Measurements from ENCODE around the gene NIM1K. TPM values are rescaled to one million over a fixed set of nuclear protein-coding genes. Genes with fewer than 3 reads are reported as not detected.
A peak's percentile ranks its signal among the peaks of the same experiment; 100 is the strongest.

NIM1K gene
- total and polyA plus RNA-seq, 10 of the 15 experiments (the other 5 are each of a cell fraction or from before 2014, with no cell fraction given) = 0.27 to 1.7 (median 0.66) TPM

DNA sequence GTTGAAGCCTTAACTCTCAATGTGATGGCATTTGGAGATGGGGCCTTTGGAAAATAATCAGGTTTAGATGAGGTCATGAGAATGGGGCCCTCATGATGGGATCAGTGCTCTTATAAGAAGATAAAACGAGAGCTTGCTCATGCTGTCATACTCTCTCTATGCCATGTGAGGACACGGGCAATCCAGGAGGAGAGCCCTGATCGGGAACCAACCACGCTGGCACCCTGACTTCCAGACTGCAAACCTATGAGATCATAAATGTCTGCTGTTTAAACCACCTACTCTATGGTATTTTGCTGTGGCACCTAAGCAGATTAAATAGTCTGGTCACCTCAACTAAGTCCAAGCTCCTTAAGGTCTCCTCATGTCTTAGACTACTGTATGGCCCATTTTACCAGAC, 111.2 kb downstream of the NIM1K start:
- ChIA-PET RAD21 (ENCODE audit: unreplicated experiment) (interaction anchor here (0.5 to 2.2 kb wide), 6 partner anchors 10 to 252 kb away, joined by 3 to 8 read pairs (median 3); partner anchors contain the start of genes HMGCS1 and TMEM267), SMC1A (ENCODE audit: uncharacterized antibody, unreplicated experiment) (interaction anchor here (1.0 to 3.4 kb wide), 12 partner anchors 8 to 197 kb away, joined by 3 to 11 read pairs (median 4); partner anchors contain the start of genes HMGCS1, TMEM267 and ZNF131), CTCF (interaction anchor here (0.8 to 3.6 kb wide), 4 partner anchors 9 to 197 kb away, joined by 4 to 23 read pairs (median 5); partner anchors contain the start of gene HMGCS1), POLR2A (interaction anchor here (1.0 to 4.5 kb wide), 3 partner anchors 10 to 182 kb away, joined by 3 to 17 read pairs (median 3); partner anchors contain the start of gene HMGCS1)
- Histone ChIP-seq H3K36me3 (ENCODE audit: control insufficient read depth in 2 of 2, insufficient read depth in 2 of 2, low read length in 1 of 2) (peaks cover 3 to 11% of the 10 kb centered on the region in 2 experiments; a peak in 3 of 4 replicates), H3K4me3 (no peak overlapping the region), H2AFZ (ENCODE audit: control insufficient read depth, low read depth, low read length) (no peak overlapping the region), H3K79me2 (ENCODE audit: control insufficient read depth, insufficient read depth, low read length) (peaks cover 89% of the 10 kb centered on the region), H3K4me2 (ENCODE audit: control insufficient read depth, insufficient read depth) (no peak overlapping the region), H3K27me3 (replicated peaks in 1 of 2; ENCODE audit: control insufficient read depth in 2 of 2, insufficient read depth in 2 of 2, low read length in 1 of 2) (no peaks in the 10 kb centered on the region), H3K4me1 (ENCODE audit: control insufficient read depth, insufficient read depth, low read length) (peaks cover 4% of the 10 kb centered on the region; the same call in 1 of the 2 replicates), H3K9me3 (replicated peaks; ENCODE audit: control insufficient read depth, insufficient read depth, low read length) (no peaks in the 10 kb centered on the region), H3K27ac (ENCODE audit: control insufficient read depth, insufficient read depth) (no peak overlapping the region), H3K9ac (ENCODE audit: control insufficient read depth, insufficient read depth, low read length) (no peak overlapping the region), H4K20me1 (ENCODE audit: control insufficient read depth, insufficient read depth) (peaks cover 4% of the 10 kb centered on the region; the same call in 1 of the 2 replicates)
- FAIRE-seq (no peak), DNase-seq (ENCODE audit: low read depth, low spot score) (no peak), ATAC-seq (no peak)
- in situ Hi-C loops (cut with MboI) (no loop called here), intact Hi-C loops (cut with micrococcal nuclease; ENCODE audit: unreplicated experiment) (loop anchor here (10.0 kb wide), 1 partner anchor 398 kb away; no protein-coding TSS in a partner anchor)
- BruUV-seq (replicated peaks) = no TSS peak
- WGBS (ENCODE audit: insufficient coverage, insufficient replicate concordance, low lambda C conversion rate, missing lambda C conversion rate) = 98% methylated on average over 4 of the region's 4 CpGs
- TF ChIP-seq SMAD5 (IDR thresholded peaks at IDR 0.05; ENCODE audit: low read depth) (no peak), FOXK2 (IDR thresholded peaks at IDR 0.05) (no peak), NFXL1 (IDR thresholded peaks at IDR 0.05; ENCODE audit: borderline replicate concordance) (no peak), ZNF217 (IDR thresholded peaks at IDR 0.05) (no peak)

DNA sequence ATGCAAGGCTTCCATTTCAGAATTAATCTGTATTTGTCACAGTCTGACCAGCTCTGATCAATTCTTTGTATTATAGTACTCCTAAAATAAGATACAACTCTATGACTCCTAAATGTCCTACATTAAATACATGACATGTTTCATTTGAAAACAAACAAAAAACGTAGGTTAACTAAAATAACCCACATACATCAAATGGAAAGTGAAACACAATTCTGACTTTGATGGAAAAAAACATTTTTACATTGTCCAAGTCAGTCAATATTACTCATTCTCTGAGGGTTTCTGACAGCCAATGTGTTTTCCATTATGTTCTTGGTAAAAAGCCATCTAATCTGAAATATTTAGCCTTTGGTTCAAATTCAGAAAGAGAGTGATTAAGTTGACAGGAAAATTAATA, 112.5 kb downstream of the NIM1K start:
- SMC1A ChIA-PET (ENCODE audit: uncharacterized antibody, unreplicated experiment) = interaction anchor here (1.4 to 3.4 kb wide), 5 partner anchors 9 to 198 kb away, joined by 3 to 13 read pairs (median 8); partner anchors contain the start of genes HMGCS1 and ZNF131
- POLR2A ChIA-PET = interaction anchor here (0.6 to 4.5 kb wide), 2 partner anchors 9 to 102 kb away, joined by 5 to 17 read pairs; partner anchors contain the start of gene HMGCS1
- no peak overlapping the region for H3K9ac ChIP-seq (ENCODE audit: control insufficient read depth, insufficient read depth, low read length)
- CTCF ChIA-PET = interaction anchor here (0.5 to 3.6 kb wide), 10 partner anchors 8 to 200 kb away, joined by 3 to 29 read pairs (median 6); partner anchors contain the start of gene HMGCS1
- H3K36me3 ChIP-seq (ENCODE audit: control insufficient read depth in 2 of 2, insufficient read depth in 2 of 2, low read length in 1 of 2) = peaks cover 1 to 8% of the 10 kb centered on the region in 2 experiments; a peak in 1 of 4 replicates
- peak overlapping the region; percentile 57; the same call in 1 of the 2 replicates for H3K27ac ChIP-seq (ENCODE audit: control insufficient read depth, insufficient read depth)
- no peak overlapping the region for H2AFZ ChIP-seq (ENCODE audit: control insufficient read depth, low read depth, low read length)
- no peaks in the 10 kb centered on the region for H3K9me3 ChIP-seq (replicated peaks; ENCODE audit: control insufficient read depth, insufficient read depth, low read length)
- H3K4me1 ChIP-seq (ENCODE audit: control insufficient read depth, insufficient read depth, low read length) = peaks cover 4% of the 10 kb centered on the region; the same call in 1 of the 2 replicates
- peak; percentile 31 for ATAC-seq
- RAD21 ChIA-PET (ENCODE audit: unreplicated experiment) = interaction anchor here (0.7 to 3.2 kb wide), 4 partner anchors 85 to 396 kb away, joined by 3 to 21 read pairs (median 6); no protein-coding TSS in a partner anchor
- peak overlapping the region; percentile 56 for H3K4me2 ChIP-seq (ENCODE audit: control insufficient read depth, insufficient read depth)
- intact Hi-C loops (cut with micrococcal nuclease; ENCODE audit: unreplicated experiment) (loop anchor here (10.0 kb wide), 1 partner anchor 400 kb away; no protein-coding TSS in a partner anchor), in situ Hi-C loops (cut with MboI) (no loop called here)
- BruUV-seq (replicated peaks) = TSS peak; percentile 2
- H4K20me1 ChIP-seq (ENCODE audit: control insufficient read depth, insufficient read depth) = peaks cover 4% of the 10 kb centered on the region; the same call in 1 of the 2 replicates
- no peak for FAIRE-seq
- WGBS (ENCODE audit: insufficient coverage, insufficient replicate concordance, low lambda C conversion rate, missing lambda C conversion rate) = 0% methylated on average over 1 of the region's 1 CpG
- H3K79me2 ChIP-seq (ENCODE audit: control insufficient read depth, insufficient read depth, low read length) = peaks cover 97% of the 10 kb centered on the region
- DNase-seq (ENCODE audit: low read depth, low spot score) = peak; percentile 24
- no peaks in the 10 kb centered on the region for H3K27me3 ChIP-seq (replicated peaks in 1 of 2; ENCODE audit: control insufficient read depth in 2 of 2, insufficient read depth in 2 of 2, low read length in 1 of 2)
- peak overlapping the region; percentile 1; the same call in 1 of the 2 replicates for H3K4me3 ChIP-seq
- TF ChIP-seq RUNX3 (IDR thresholded peaks at IDR 0.05; ENCODE audit: low read length) (peak; percentile 53; the same call in 1 of the 2 replicates), ATF7 (IDR thresholded peaks at IDR 0.05; ENCODE audit: low read depth) (peak; percentile 69), STAT1 (conservative IDR thresholded peaks at IDR 0.05) (no peak), MEF2A (IDR thresholded peaks at IDR 0.05; ENCODE audit: insufficient read depth, low read depth, low read length) (peak; percentile 76; the same call in 1 of the 2 replicates), YBX1 (IDR thresholded peaks at IDR 0.05) (no peak), MEF2B (IDR thresholded peaks at IDR 0.05; ENCODE audit: partially characterized antibody, poor library complexity, severe bottlenecking) (peak; percentile 56), FOXM1 (IDR thresholded peaks at IDR 0.05; ENCODE audit: low read depth, low read length) (peak; percentile 40; the same call in 1 of the 2 replicates), NFIC (IDR thresholded peaks at IDR 0.05; ENCODE audit: low read depth, low read length) (peak; percentile 66), MTA2 (IDR thresholded peaks at IDR 0.05; ENCODE audit: low read depth) (no peak)
- TF ChIP-seq, protein P1, sequence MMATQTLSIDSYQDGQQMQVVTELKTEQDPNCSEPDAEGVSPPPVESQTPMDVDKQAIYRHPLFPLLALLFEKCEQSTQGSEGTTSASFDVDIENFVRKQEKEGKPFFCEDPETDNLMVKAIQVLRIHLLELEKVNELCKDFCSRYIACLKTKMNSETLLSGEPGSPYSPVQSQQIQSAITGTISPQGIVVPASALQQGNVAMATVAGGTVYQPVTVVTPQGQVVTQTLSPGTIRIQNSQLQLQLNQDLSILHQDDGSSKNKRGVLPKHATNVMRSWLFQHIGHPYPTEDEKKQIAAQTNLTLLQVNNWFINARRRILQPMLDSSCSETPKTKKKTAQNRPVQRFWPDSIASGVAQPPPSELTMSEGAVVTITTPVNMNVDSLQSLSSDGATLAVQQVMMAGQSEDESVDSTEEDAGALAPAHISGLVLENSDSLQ (IDR thresholded peaks at IDR 0.05) = peak; percentile 82
- TF ChIP-seq, protein P2, sequence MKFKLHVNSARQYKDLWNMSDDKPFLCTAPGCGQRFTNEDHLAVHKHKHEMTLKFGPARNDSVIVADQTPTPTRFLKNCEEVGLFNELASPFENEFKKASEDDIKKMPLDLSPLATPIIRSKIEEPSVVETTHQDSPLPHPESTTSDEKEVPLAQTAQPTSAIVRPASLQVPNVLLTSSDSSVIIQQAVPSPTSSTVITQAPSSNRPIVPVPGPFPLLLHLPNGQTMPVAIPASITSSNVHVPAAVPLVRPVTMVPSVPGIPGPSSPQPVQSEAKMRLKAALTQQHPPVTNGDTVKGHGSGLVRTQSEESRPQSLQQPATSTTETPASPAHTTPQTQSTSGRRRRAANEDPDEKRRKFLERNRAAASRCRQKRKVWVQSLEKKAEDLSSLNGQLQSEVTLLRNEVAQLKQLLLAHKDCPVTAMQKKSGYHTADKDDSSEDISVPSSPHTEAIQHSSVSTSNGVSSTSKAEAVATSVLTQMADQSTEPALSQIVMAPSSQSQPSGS (IDR thresholded peaks at IDR 0.05; ENCODE audit: low read length) = peak; percentile 76
